B cell (primary cell): ENCODE measurements around the gene EMC6. TPM values are rescaled to one million over a fixed set of nuclear protein-coding genes. Genes with fewer than 3 reads are reported as not detected.
A peak's percentile ranks its signal among the peaks of the same experiment; 100 is the strongest.

Experiments used
- ATAC-seq: fragments of 200-7000 bp; cut with Tn5 transposase; one replicate; pipeline ENCODE4 v1.10.0; 2021; ENCODE audit warnings: low read depth, mild to moderate bottlenecking, moderate number of reproducible peaks, moderate library complexity
- CTCF ChIA-PET: fragments of 350-600 bp; sonication (Branson Sonifier 250); formaldehyde crosslinking; loops from one replicate; lab custom pipeline; 2021; ENCODE audit warnings: antibody characterized with exemption, inconsistent platforms; lab: Charles Lee
- POLR2A ChIA-PET: fragments of 350-600 bp; sonication (Branson Sonifier 250); formaldehyde crosslinking; loops from one replicate; lab custom pipeline; 2021; ENCODE audit warnings: antibody characterized with exemption; lab: Charles Lee
- DNase-seq: peaks from one replicate; pipeline ENCODE4 v3.0.0; 2013
- H2AFZ ChIP-seq: 2 replicates; pipeline ENCODE4 v1.6.1; 2012; ENCODE audit warnings: mild to moderate bottlenecking, low read depth, low read length; ENCODE audit not compliant: insufficient read depth, poor library complexity, severe bottlenecking
- H3K27ac ChIP-seq, 2 donors: 1 replicate in 1 of 2; 2 replicates in 1 of 2; pipeline ENCODE4 v1.5.1; 2012 to 2013; ENCODE audit warnings: low read length in 2 of 2, mild to moderate bottlenecking in 2 of 2, moderate library complexity in 1 of 2
- H3K27me3 ChIP-seq, 4 experiments: fragments of 200-600 bp in 1 of 4; sonication (generic) in 1 of 4; replicated peaks in 1 of 4; 1 replicate in 2 of 4; 2 replicates in 2 of 4; pipeline versions ENCODE4 v1.6.1 to v1.7.0; 2013 to 2016; ENCODE audit warnings: low read length in 3 of 4, mild to moderate bottlenecking in 2 of 4, mixed read lengths in 1 of 4, moderate library complexity in 1 of 4; ENCODE audit not compliant: insufficient read depth in 4 of 4, control insufficient read depth in 3 of 4; ENCODE audit errors: control extremely low read depth in 1 of 4
- H3K36me3 ChIP-seq, 2 experiments: replicated peaks in 1 of 2; 1 replicate in 1 of 2; 2 replicates in 1 of 2; pipeline versions ENCODE4 v1.6.1 to v1.7.1; 2013; ENCODE audit warnings: low read length in 1 of 2; ENCODE audit not compliant: insufficient read depth in 2 of 2, control insufficient read depth in 1 of 2; ENCODE audit errors: control extremely low read depth in 1 of 2, extremely low read depth in 1 of 2
- H3K4me1 ChIP-seq, 2 donors: fragments of 200-600 bp in 1 of 2; sonication (generic) in 1 of 2; 1 replicate in 1 of 2; 2 replicates in 1 of 2; pipeline versions ENCODE4 v1.5.1 to v1.6.1; 2013 to 2017; ENCODE audit warnings: low read length in 2 of 2; ENCODE audit not compliant: control insufficient read depth in 2 of 2, insufficient read depth in 2 of 2
- H3K4me2 ChIP-seq: replicated peaks from 2 replicates; pipeline ENCODE3; 2012; ENCODE audit warnings: mild to moderate bottlenecking, low read depth, low read length; ENCODE audit not compliant: poor library complexity, severe bottlenecking
- H3K4me3 ChIP-seq, 5 experiments: fragments of 200-600 bp in 1 of 5; sonication (generic) in 1 of 5; 1 replicate in 3 of 5; 2 replicates in 2 of 5; pipeline versions ENCODE4 v1.5.1 to v1.7.0; 2011 to 2016; ENCODE audit warnings: low read length in 4 of 5, mild to moderate bottlenecking in 4 of 5, low read depth in 2 of 5, control low read depth in 1 of 5, moderate library complexity in 1 of 5; ENCODE audit not compliant: insufficient read depth in 1 of 5; ENCODE audit errors: control extremely low read depth in 1 of 5, extremely low read depth in 1 of 5
- H3K79me2 ChIP-seq: fragments of 200-600 bp; sonication (generic); one replicate; pipeline ENCODE4 v1.6.0; 2016; ENCODE audit warnings: low read length; ENCODE audit not compliant: control insufficient read depth, insufficient read depth
- H3K9ac ChIP-seq: fragments of 200-600 bp; sonication (generic); 2 replicates; pipeline ENCODE4 v1.6.1; 2017; ENCODE audit warnings: mild to moderate bottlenecking, low read length, moderate library complexity
- H3K9me3 ChIP-seq, 3 donors: one replicate each; pipeline versions ENCODE4 v1.6.1 to v1.7.1; 2013; ENCODE audit warnings: low read length in 2 of 3; ENCODE audit not compliant: control insufficient read depth in 2 of 3, insufficient read depth in 1 of 3; ENCODE audit errors: control extremely low read depth in 1 of 3
- H4K20me1 ChIP-seq: 2 replicates; pipeline ENCODE4 v1.6.0; 2012; ENCODE audit warnings: mild to moderate bottlenecking, low read length; ENCODE audit not compliant: insufficient read depth, control insufficient read depth, poor library complexity, severe bottlenecking
- H3K27ac Mint-ChIP-seq: one replicate; pipeline ENCODE4 v1.8.0; 2021; ENCODE audit warnings: mixed read lengths
- H3K27me3 Mint-ChIP-seq: one replicate; pipeline ENCODE4 v1.8.0; 2021; ENCODE audit warnings: mixed read lengths
- H3K4me1 Mint-ChIP-seq: one replicate; pipeline ENCODE4 v1.8.0; 2021; ENCODE audit warnings: mixed read lengths
- H3K4me3 Mint-ChIP-seq: one replicate; pipeline ENCODE4 v1.8.0; 2021; ENCODE audit warnings: mixed read lengths
- H3K9me3 Mint-ChIP-seq: one replicate; pipeline ENCODE4 v1.8.0; 2022; ENCODE audit warnings: mixed read lengths; ENCODE audit not compliant: insufficient read depth
- EZH2 ChIP-seq: IDR thresholded peaks from 2 replicates; pipeline ENCODE4 v1.6.1; 2012; ENCODE audit warnings: borderline replicate concordance, low read depth, mild to moderate bottlenecking, moderate library complexity, low read length; ENCODE audit not compliant: insufficient read depth, poor library complexity, severe bottlenecking
- WGBS: methylation state at CpG from one replicate; pipeline ENCODE4 v1.1.5; 2013; ENCODE audit warnings: missing lambda C conversion rate; ENCODE audit not compliant: insufficient coverage; 5-methylcytosine and 5-hydroxymethylcytosine counted together
- intact Hi-C: fragments of 100-400 bp; cut with micrococcal nuclease; formaldehyde crosslinking; loops from one replicate; pipeline ENCODE4 v1.10.0; 2022
- polyA plus RNA-seq: library from polyadenylated mRNA; depleted of rRNA; stranded (reverse); fragments of >200 nt; gene quantifications from 2 replicates; pipeline ENCODE4 v1.2.3, GENCODE V29; 2012
- total RNA-seq, 2 donors: library from RNA; stranded (reverse); fragments of 120-200 nt in 1 of 2; gene quantifications; 1 replicate in 1 of 2; 2 replicates in 1 of 2; pipeline versions ENCODE4 v1.2.3 to v1.2.4, GENCODE V29; 2013 to 2022
- TF ChIP-seq, protein P1 (sequence below): fragments of 200-600 bp; IDR thresholded peaks from one replicate; pipeline ENCODE4 v1.8.0; 2022; ENCODE audit warnings: antibody characterized with exemption, mild to moderate bottlenecking

Gene EMC6
- total and polyA plus RNA-seq, 2 donors (not counting 1 experiment from before 2014, with no cell fraction given): 21.1 to 23.4 TPM

- Mint-ChIP-seq H3K27me3 (no peaks in the 10 kb centered on the region), H3K9me3 (no peaks in the 10 kb centered on the region), H3K27ac (peak overlapping the region; percentile 94), H3K4me1 (peaks cover 33% of the 10 kb centered on the region), H3K4me3 (peak overlapping the region; percentile 96)
- Histone ChIP-seq H3K9me3 (no peaks in the 10 kb centered on the region), H2AFZ (peak overlapping the region; percentile 84), H4K20me1 (peaks cover 28% of the 10 kb centered on the region), H3K27ac (peak overlapping the region; percentile 74 to 86), H3K4me2 (peak overlapping the region; percentile 90), H3K4me3 (peak overlapping the region; percentile 60 to 99 (median 98)), H3K27me3 (no peaks in the 10 kb centered on the region), H3K36me3 (peaks cover 0 to under 1% of the 10 kb centered on the region in 2 experiments), H3K4me1 (peaks cover 11 to 21% of the 10 kb centered on the region in 2 donors), H3K9ac (peak overlapping the region; percentile 95), H3K79me2 (peaks cover 11% of the 10 kb centered on the region)
- POLR2A ChIA-PET: interaction anchor here (0.5 to 1.5 kb wide), 4 partner anchors 8 to 58 kb away, joined by 3 to 4 read pairs (median 4); partner anchors contain the start of genes CTNS and SHPK
- DNase-seq: no peak
- WGBS: 0% methylated on average over 31 of the region's 32 CpGs
- TF ChIP-seq, protein P1, sequence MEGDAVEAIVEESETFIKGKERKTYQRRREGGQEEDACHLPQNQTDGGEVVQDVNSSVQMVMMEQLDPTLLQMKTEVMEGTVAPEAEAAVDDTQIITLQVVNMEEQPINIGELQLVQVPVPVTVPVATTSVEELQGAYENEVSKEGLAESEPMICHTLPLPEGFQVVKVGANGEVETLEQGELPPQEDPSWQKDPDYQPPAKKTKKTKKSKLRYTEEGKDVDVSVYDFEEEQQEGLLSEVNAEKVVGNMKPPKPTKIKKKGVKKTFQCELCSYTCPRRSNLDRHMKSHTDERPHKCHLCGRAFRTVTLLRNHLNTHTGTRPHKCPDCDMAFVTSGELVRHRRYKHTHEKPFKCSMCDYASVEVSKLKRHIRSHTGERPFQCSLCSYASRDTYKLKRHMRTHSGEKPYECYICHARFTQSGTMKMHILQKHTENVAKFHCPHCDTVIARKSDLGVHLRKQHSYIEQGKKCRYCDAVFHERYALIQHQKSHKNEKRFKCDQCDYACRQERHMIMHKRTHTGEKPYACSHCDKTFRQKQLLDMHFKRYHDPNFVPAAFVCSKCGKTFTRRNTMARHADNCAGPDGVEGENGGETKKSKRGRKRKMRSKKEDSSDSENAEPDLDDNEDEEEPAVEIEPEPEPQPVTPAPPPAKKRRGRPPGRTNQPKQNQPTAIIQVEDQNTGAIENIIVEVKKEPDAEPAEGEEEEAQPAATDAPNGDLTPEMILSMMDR: no peak
- TF ChIP-seq EZH2: no peak
- no peak for ATAC-seq
- intact Hi-C loops: loop anchor here (2.0 to 5.0 kb wide), 2 partner anchors 14 to 1077 kb away; partner anchors contain the start of gene PAFAH1B1
- CTCF ChIA-PET: interaction anchor here (1.8 kb wide), 1 partner anchor 159 kb away, joined by 5 read pairs; no protein-coding TSS in a partner anchor
Measured at GRCh38 chr17:3669085-3669347, 404 bp downstream of the EMC6 start.

DNA sequence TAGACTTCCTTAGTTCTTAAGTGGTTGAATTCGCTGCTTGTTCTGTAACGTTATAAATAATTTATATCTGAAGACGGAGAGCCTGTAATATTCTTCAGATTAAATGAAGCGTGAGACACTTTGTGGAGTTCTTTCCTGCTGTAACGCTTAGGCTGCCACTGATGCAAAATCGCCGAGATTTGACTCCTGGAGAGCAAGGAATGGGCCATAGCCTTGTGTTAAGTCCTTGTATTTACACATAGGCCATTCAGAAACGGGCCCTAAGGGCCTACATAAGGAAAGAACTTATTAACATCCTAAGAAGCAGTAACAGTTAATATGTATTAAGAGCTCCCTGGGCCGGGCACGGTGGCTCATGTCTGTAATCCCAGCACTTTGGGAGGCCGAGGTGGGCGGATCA, 936 bp downstream of the EMC6 start:
- no peak for ATAC-seq
- TF ChIP-seq, protein P1: no peak
- TF ChIP-seq EZH2: no peak
- intact Hi-C loops: loop anchor here (2.0 to 5.0 kb wide), 2 partner anchors 13 to 1077 kb away; partner anchors contain the start of gene PAFAH1B1
- Histone ChIP-seq H3K4me1 (peaks cover 11 to 21% of the 10 kb centered on the region in 2 donors), H4K20me1 (peaks cover 28% of the 10 kb centered on the region), H3K4me2 (peak overlapping the region; percentile 90), H3K36me3 (no peaks in the 10 kb centered on the region), H3K4me3 (peak overlapping the region in 4 of 5 experiments; percentile 85 to 99 (median 98)), H2AFZ (no peak overlapping the region), H3K9ac (peak overlapping the region; percentile 95), H3K9me3 (no peaks in the 10 kb centered on the region), H3K79me2 (peaks cover 11% of the 10 kb centered on the region), H3K27ac (peak overlapping the region; percentile 74 to 86), H3K27me3 (no peaks in the 10 kb centered on the region)
- H3K4me3 Mint-ChIP-seq: peak overlapping the region; percentile 96
- peaks cover 33% of the 10 kb centered on the region for H3K4me1 Mint-ChIP-seq
- no peak for DNase-seq
- H3K9me3 Mint-ChIP-seq: no peaks in the 10 kb centered on the region
- H3K27ac Mint-ChIP-seq: peak overlapping the region; percentile 94
- POLR2A ChIA-PET: interaction anchor here (0.7 kb wide), 1 partner anchor 25 kb away, joined by 4 read pairs; no protein-coding TSS in a partner anchor
- WGBS: 82% methylated on average over 8 of the region's 12 CpGs
- CTCF ChIA-PET: interaction anchor here (1.8 kb wide), 1 partner anchor 158 kb away, joined by 5 read pairs; no protein-coding TSS in a partner anchor
- no peaks in the 10 kb centered on the region for H3K27me3 Mint-ChIP-seq
